B cell (primary cell): Measurements from ENCODE around the gene BRD3. TPM values are rescaled to one million over a fixed set of nuclear protein-coding genes. Genes with fewer than 3 reads are reported as not detected.

Source experiments
- ATAC-seq: fragments of 200-7000 bp; cut with Tn5 transposase; one replicate; pipeline ENCODE4 v1.10.0; 2021; ENCODE audit warnings: low read depth, mild to moderate bottlenecking, moderate number of reproducible peaks, moderate library complexity
- CTCF ChIA-PET: fragments of 350-600 bp; sonication (Branson Sonifier 250); formaldehyde crosslinking; loops from one replicate; lab custom pipeline; 2021; ENCODE audit warnings: antibody characterized with exemption, inconsistent platforms; lab: Charles Lee
- POLR2A ChIA-PET: fragments of 350-600 bp; sonication (Branson Sonifier 250); formaldehyde crosslinking; loops from one replicate; lab custom pipeline; 2021; ENCODE audit warnings: antibody characterized with exemption; lab: Charles Lee
- DNase-seq: peaks from one replicate; pipeline ENCODE4 v3.0.0; 2013
- H2AFZ ChIP-seq: 2 replicates; pipeline ENCODE4 v1.6.1; 2012; ENCODE audit warnings: mild to moderate bottlenecking, low read depth, low read length; ENCODE audit not compliant: insufficient read depth, poor library complexity, severe bottlenecking
- H3K27ac ChIP-seq, 2 donors: 1 replicate in 1 of 2; 2 replicates in 1 of 2; pipeline ENCODE4 v1.5.1; 2012 to 2013; ENCODE audit warnings: low read length in 2 of 2, mild to moderate bottlenecking in 2 of 2, moderate library complexity in 1 of 2
- H3K27me3 ChIP-seq, 4 experiments: fragments of 200-600 bp in 1 of 4; sonication (generic) in 1 of 4; replicated peaks in 1 of 4; 1 replicate in 2 of 4; 2 replicates in 2 of 4; pipeline versions ENCODE4 v1.6.1 to v1.7.0; 2013 to 2016; ENCODE audit warnings: low read length in 3 of 4, mild to moderate bottlenecking in 2 of 4, mixed read lengths in 1 of 4, moderate library complexity in 1 of 4; ENCODE audit not compliant: insufficient read depth in 4 of 4, control insufficient read depth in 3 of 4; ENCODE audit errors: control extremely low read depth in 1 of 4
- H3K36me3 ChIP-seq, 2 experiments: replicated peaks in 1 of 2; 1 replicate in 1 of 2; 2 replicates in 1 of 2; pipeline versions ENCODE4 v1.6.1 to v1.7.1; 2013; ENCODE audit warnings: low read length in 1 of 2; ENCODE audit not compliant: insufficient read depth in 2 of 2, control insufficient read depth in 1 of 2; ENCODE audit errors: control extremely low read depth in 1 of 2, extremely low read depth in 1 of 2
- H3K4me1 ChIP-seq, 2 donors: fragments of 200-600 bp in 1 of 2; sonication (generic) in 1 of 2; 1 replicate in 1 of 2; 2 replicates in 1 of 2; pipeline versions ENCODE4 v1.5.1 to v1.6.1; 2013 to 2017; ENCODE audit warnings: low read length in 2 of 2; ENCODE audit not compliant: control insufficient read depth in 2 of 2, insufficient read depth in 2 of 2
- H3K4me2 ChIP-seq: replicated peaks from 2 replicates; pipeline ENCODE3; 2012; ENCODE audit warnings: mild to moderate bottlenecking, low read depth, low read length; ENCODE audit not compliant: poor library complexity, severe bottlenecking
- H3K4me3 ChIP-seq, 5 experiments: fragments of 200-600 bp in 1 of 5; sonication (generic) in 1 of 5; 1 replicate in 3 of 5; 2 replicates in 2 of 5; pipeline versions ENCODE4 v1.5.1 to v1.7.0; 2011 to 2016; ENCODE audit warnings: low read length in 4 of 5, mild to moderate bottlenecking in 4 of 5, low read depth in 2 of 5, control low read depth in 1 of 5, moderate library complexity in 1 of 5; ENCODE audit not compliant: insufficient read depth in 1 of 5; ENCODE audit errors: control extremely low read depth in 1 of 5, extremely low read depth in 1 of 5
- H3K79me2 ChIP-seq: fragments of 200-600 bp; sonication (generic); one replicate; pipeline ENCODE4 v1.6.0; 2016; ENCODE audit warnings: low read length; ENCODE audit not compliant: control insufficient read depth, insufficient read depth
- H3K9ac ChIP-seq: fragments of 200-600 bp; sonication (generic); 2 replicates; pipeline ENCODE4 v1.6.1; 2017; ENCODE audit warnings: mild to moderate bottlenecking, low read length, moderate library complexity
- H3K9me3 ChIP-seq, 3 donors: one replicate each; pipeline versions ENCODE4 v1.6.1 to v1.7.1; 2013; ENCODE audit warnings: low read length in 2 of 3; ENCODE audit not compliant: control insufficient read depth in 2 of 3, insufficient read depth in 1 of 3; ENCODE audit errors: control extremely low read depth in 1 of 3
- H4K20me1 ChIP-seq: 2 replicates; pipeline ENCODE4 v1.6.0; 2012; ENCODE audit warnings: mild to moderate bottlenecking, low read length; ENCODE audit not compliant: insufficient read depth, control insufficient read depth, poor library complexity, severe bottlenecking
- H3K27ac Mint-ChIP-seq: one replicate; pipeline ENCODE4 v1.8.0; 2021; ENCODE audit warnings: mixed read lengths
- H3K27me3 Mint-ChIP-seq: one replicate; pipeline ENCODE4 v1.8.0; 2021; ENCODE audit warnings: mixed read lengths
- H3K4me1 Mint-ChIP-seq: one replicate; pipeline ENCODE4 v1.8.0; 2021; ENCODE audit warnings: mixed read lengths
- H3K4me3 Mint-ChIP-seq: one replicate; pipeline ENCODE4 v1.8.0; 2021; ENCODE audit warnings: mixed read lengths
- H3K9me3 Mint-ChIP-seq: one replicate; pipeline ENCODE4 v1.8.0; 2022; ENCODE audit warnings: mixed read lengths; ENCODE audit not compliant: insufficient read depth
- EZH2 ChIP-seq: IDR thresholded peaks from 2 replicates; pipeline ENCODE4 v1.6.1; 2012; ENCODE audit warnings: borderline replicate concordance, low read depth, mild to moderate bottlenecking, moderate library complexity, low read length; ENCODE audit not compliant: insufficient read depth, poor library complexity, severe bottlenecking
- WGBS: methylation state at CpG from one replicate; pipeline ENCODE4 v1.1.5; 2013; ENCODE audit warnings: missing lambda C conversion rate; ENCODE audit not compliant: insufficient coverage; 5-methylcytosine and 5-hydroxymethylcytosine counted together
- intact Hi-C: fragments of 100-400 bp; cut with micrococcal nuclease; formaldehyde crosslinking; loops from one replicate; pipeline ENCODE4 v1.10.0; 2022
- polyA plus RNA-seq: library from polyadenylated mRNA; depleted of rRNA; stranded (reverse); fragments of >200 nt; gene quantifications from 2 replicates; pipeline ENCODE4 v1.2.3, GENCODE V29; 2012
- total RNA-seq, 2 donors: library from RNA; stranded (reverse); fragments of 120-200 nt in 1 of 2; gene quantifications; 1 replicate in 1 of 2; 2 replicates in 1 of 2; pipeline versions ENCODE4 v1.2.3 to v1.2.4, GENCODE V29; 2013 to 2022
- TF ChIP-seq, protein P1 (sequence below): fragments of 200-600 bp; IDR thresholded peaks from one replicate; pipeline ENCODE4 v1.8.0; 2022; ENCODE audit warnings: antibody characterized with exemption, mild to moderate bottlenecking

The BRD3 gene
- total and polyA plus RNA-seq, 2 donors (not counting 1 experiment from before 2014, with no cell fraction given), result 8.9 to 38.0 TPM

- Histone ChIP-seq H3K36me3 (peaks cover 0 to 48% of the 10 kb centered on the region in 2 experiments), H3K9ac (no peak overlapping the region), H3K27ac (no peak overlapping the region), H3K9me3 (peaks cover 0 to 8% (median 0%) of the 10 kb centered on the region in 3 donors), H3K27me3 (no peaks in the 10 kb centered on the region), H3K4me3 (no peak overlapping the region), H3K4me1 (peaks cover 6 to 16% of the 10 kb centered on the region in 2 donors), H4K20me1 (peaks cover 13% of the 10 kb centered on the region), H2AFZ (no peak overlapping the region), H3K4me2 (no peak overlapping the region), H3K79me2 (peaks cover 4% of the 10 kb centered on the region)
- ChIA-PET CTCF (no interaction called here), POLR2A (no interaction called here)
- DNase-seq (no peak), ATAC-seq (no peak)
- 94% methylated on average over 20 of the region's 21 CpGs for WGBS
- H3K27ac Mint-ChIP-seq, result no peak overlapping the region
- H3K4me3 Mint-ChIP-seq, result no peak overlapping the region
- no peaks in the 10 kb centered on the region for H3K27me3 Mint-ChIP-seq
- H3K4me1 Mint-ChIP-seq, result peaks cover 11% of the 10 kb centered on the region
- TF ChIP-seq, protein P1, sequence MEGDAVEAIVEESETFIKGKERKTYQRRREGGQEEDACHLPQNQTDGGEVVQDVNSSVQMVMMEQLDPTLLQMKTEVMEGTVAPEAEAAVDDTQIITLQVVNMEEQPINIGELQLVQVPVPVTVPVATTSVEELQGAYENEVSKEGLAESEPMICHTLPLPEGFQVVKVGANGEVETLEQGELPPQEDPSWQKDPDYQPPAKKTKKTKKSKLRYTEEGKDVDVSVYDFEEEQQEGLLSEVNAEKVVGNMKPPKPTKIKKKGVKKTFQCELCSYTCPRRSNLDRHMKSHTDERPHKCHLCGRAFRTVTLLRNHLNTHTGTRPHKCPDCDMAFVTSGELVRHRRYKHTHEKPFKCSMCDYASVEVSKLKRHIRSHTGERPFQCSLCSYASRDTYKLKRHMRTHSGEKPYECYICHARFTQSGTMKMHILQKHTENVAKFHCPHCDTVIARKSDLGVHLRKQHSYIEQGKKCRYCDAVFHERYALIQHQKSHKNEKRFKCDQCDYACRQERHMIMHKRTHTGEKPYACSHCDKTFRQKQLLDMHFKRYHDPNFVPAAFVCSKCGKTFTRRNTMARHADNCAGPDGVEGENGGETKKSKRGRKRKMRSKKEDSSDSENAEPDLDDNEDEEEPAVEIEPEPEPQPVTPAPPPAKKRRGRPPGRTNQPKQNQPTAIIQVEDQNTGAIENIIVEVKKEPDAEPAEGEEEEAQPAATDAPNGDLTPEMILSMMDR, result no peak
- no peak for TF ChIP-seq EZH2
- no peaks in the 10 kb centered on the region for H3K9me3 Mint-ChIP-seq
- intact Hi-C loops, result no loop called here
These were observed 38.3 kb downstream of the BRD3 start for GRCh38 chr9:134029248-134030226.
